ENCODE results near the gene AIPL1.

Gene AIPL1

GRCh38 chr17:6381526-6382465, 53.1 kb downstream of the AIPL1 start:
- no peak overlapping the region for H2BK120ac ChIP-seq (ENCODE audit: low read depth, low read length)
- H3K4ac ChIP-seq (ENCODE audit: low read depth, low read length): no peak overlapping the region
- no peak overlapping the region for H3K18ac ChIP-seq (ENCODE audit: low read length)
- no peaks in the 10 kb centered on the region for H3K27me3 ChIP-seq (ENCODE audit: insufficient read depth, low read length, poor library complexity)
- H3K4me2 ChIP-seq (ENCODE audit: low read length): no peak overlapping the region
- no CpG with 5 or more reads among the region's 13 CpGs for WGBS (ENCODE audit: extremely low coverage, insufficient coverage, low lambda C conversion rate)
- H2BK5ac ChIP-seq (ENCODE audit: low read length): no peak overlapping the region
- H3K79me1 ChIP-seq (ENCODE audit: low read length): no peaks in the 10 kb centered on the region
- no peak overlapping the region for H4K5ac ChIP-seq (ENCODE audit: low read length)
- H3K36me3 ChIP-seq (ENCODE audit: control insufficient read depth, insufficient read depth, low read length): no peaks in the 10 kb centered on the region
- no peak overlapping the region for H2AK5ac ChIP-seq (ENCODE audit: low read length)
- H3K79me2 ChIP-seq (ENCODE audit: control insufficient read depth, insufficient read depth, low read length): no peaks in the 10 kb centered on the region
- no peak overlapping the region for H3K9ac ChIP-seq (ENCODE audit: low read length)
- H3K56ac ChIP-seq (ENCODE audit: low read length): no peak overlapping the region
- no peak overlapping the region for H3K23ac ChIP-seq (ENCODE audit: low read length)
- no peak for DNase-seq
- no peaks in the 10 kb centered on the region for H3K4me1 ChIP-seq (ENCODE audit: control insufficient read depth, low read depth, low read length)
- no peak overlapping the region for H3K27ac ChIP-seq (ENCODE audit: low read depth, low read length)
- no peak overlapping the region for H3K4me3 ChIP-seq (ENCODE audit: low read length)
- H2BK15ac ChIP-seq (replicated peaks; ENCODE audit: low read depth): no peak overlapping the region
- no peak overlapping the region for H4K8ac ChIP-seq (ENCODE audit: low read depth, low read length)

GRCh38 chr17:6380915-6381438, 53.9 kb downstream of the AIPL1 start:
- Histone ChIP-seq H3K18ac (ENCODE audit: low read length) (no peak overlapping the region), H2BK120ac (ENCODE audit: low read depth, low read length) (no peak overlapping the region), H4K5ac (ENCODE audit: low read length) (no peak overlapping the region), H3K79me1 (ENCODE audit: low read length) (no peaks in the 10 kb centered on the region), H3K4me3 (ENCODE audit: low read length) (no peak overlapping the region), H2BK5ac (ENCODE audit: low read length) (no peak overlapping the region), H3K23ac (ENCODE audit: low read length) (no peak overlapping the region), H4K8ac (ENCODE audit: low read depth, low read length) (no peak overlapping the region), H3K79me2 (ENCODE audit: control insufficient read depth, insufficient read depth, low read length) (no peaks in the 10 kb centered on the region), H2AK5ac (ENCODE audit: low read length) (no peak overlapping the region), H3K4me1 (ENCODE audit: control insufficient read depth, low read depth, low read length) (no peaks in the 10 kb centered on the region), H2BK15ac (replicated peaks; ENCODE audit: low read depth) (no peak overlapping the region), H3K27ac (ENCODE audit: low read depth, low read length) (no peak overlapping the region), H3K27me3 (ENCODE audit: insufficient read depth, low read length, poor library complexity) (no peaks in the 10 kb centered on the region), H3K36me3 (ENCODE audit: control insufficient read depth, insufficient read depth, low read length) (no peaks in the 10 kb centered on the region), H3K4ac (ENCODE audit: low read depth, low read length) (no peak overlapping the region), H3K4me2 (ENCODE audit: low read length) (no peak overlapping the region), H3K9ac (ENCODE audit: low read length) (no peak overlapping the region), H3K56ac (ENCODE audit: low read length) (no peak overlapping the region)
- WGBS (ENCODE audit: extremely low coverage, insufficient coverage, low lambda C conversion rate): no CpG with 5 or more reads among the region's 6 CpGs
- no peak for DNase-seq

GRCh38 chr17:6377906-6378305, 57.0 kb downstream of the AIPL1 start:
- H2BK5ac ChIP-seq (ENCODE audit: low read length): no peak overlapping the region
- no peak overlapping the region for H3K4me2 ChIP-seq (ENCODE audit: low read length)
- no peaks in the 10 kb centered on the region for H3K4me1 ChIP-seq (ENCODE audit: control insufficient read depth, low read depth, low read length)
- DNase-seq: no peak
- no peaks in the 10 kb centered on the region for H3K27me3 ChIP-seq (ENCODE audit: insufficient read depth, low read length, poor library complexity)
- no peak overlapping the region for H3K56ac ChIP-seq (ENCODE audit: low read length)
- H3K23ac ChIP-seq (ENCODE audit: low read length): no peak overlapping the region
- H3K36me3 ChIP-seq (ENCODE audit: control insufficient read depth, insufficient read depth, low read length): no peaks in the 10 kb centered on the region
- no peak overlapping the region for H3K27ac ChIP-seq (ENCODE audit: low read depth, low read length)
- H2BK120ac ChIP-seq (ENCODE audit: low read depth, low read length): no peak overlapping the region
- no CpG with 5 or more reads among the region's 3 CpGs for WGBS (ENCODE audit: extremely low coverage, insufficient coverage, low lambda C conversion rate)
- no peak overlapping the region for H2AK5ac ChIP-seq (ENCODE audit: low read length)
- no peak overlapping the region for H2BK15ac ChIP-seq (replicated peaks; ENCODE audit: low read depth)
- H3K9ac ChIP-seq (ENCODE audit: low read length): no peak overlapping the region
- H3K79me1 ChIP-seq (ENCODE audit: low read length): no peaks in the 10 kb centered on the region
- H3K4me3 ChIP-seq (ENCODE audit: low read length): no peak overlapping the region
- no peak overlapping the region for H4K5ac ChIP-seq (ENCODE audit: low read length)
- H3K4ac ChIP-seq (ENCODE audit: low read depth, low read length): no peak overlapping the region
- H4K8ac ChIP-seq (ENCODE audit: low read depth, low read length): no peak overlapping the region
- H3K79me2 ChIP-seq (ENCODE audit: control insufficient read depth, insufficient read depth, low read length): no peaks in the 10 kb centered on the region
- H3K18ac ChIP-seq (ENCODE audit: low read length): no peak overlapping the region

GRCh38 chr17:6376931-6377361, 58.0 kb downstream of the AIPL1 start:
- no peak overlapping the region for H2AK5ac ChIP-seq (ENCODE audit: low read length)
- H3K23ac ChIP-seq (ENCODE audit: low read length): no peak overlapping the region
- no peak overlapping the region for H3K18ac ChIP-seq (ENCODE audit: low read length)
- no peak overlapping the region for H2BK15ac ChIP-seq (replicated peaks; ENCODE audit: low read depth)
- no peak overlapping the region for H4K5ac ChIP-seq (ENCODE audit: low read length)
- H4K8ac ChIP-seq (ENCODE audit: low read depth, low read length): no peak overlapping the region
- H3K27me3 ChIP-seq (ENCODE audit: insufficient read depth, low read length, poor library complexity): no peaks in the 10 kb centered on the region
- no peak overlapping the region for H2BK120ac ChIP-seq (ENCODE audit: low read depth, low read length)
- H2BK5ac ChIP-seq (ENCODE audit: low read length): no peak overlapping the region
- DNase-seq: no peak
- no peaks in the 10 kb centered on the region for H3K79me2 ChIP-seq (ENCODE audit: control insufficient read depth, insufficient read depth, low read length)
- H3K4ac ChIP-seq (ENCODE audit: low read depth, low read length): no peak overlapping the region
- no peak overlapping the region for H3K9ac ChIP-seq (ENCODE audit: low read length)
- no peak overlapping the region for H3K56ac ChIP-seq (ENCODE audit: low read length)
- H3K4me3 ChIP-seq (ENCODE audit: low read length): no peak overlapping the region
- H3K79me1 ChIP-seq (ENCODE audit: low read length): no peaks in the 10 kb centered on the region
- no CpG with 5 or more reads among the region's 11 CpGs for WGBS (ENCODE audit: extremely low coverage, insufficient coverage, low lambda C conversion rate)
- no peak overlapping the region for H3K27ac ChIP-seq (ENCODE audit: low read depth, low read length)
- H3K4me2 ChIP-seq (ENCODE audit: low read length): no peak overlapping the region
- no peaks in the 10 kb centered on the region for H3K4me1 ChIP-seq (ENCODE audit: control insufficient read depth, low read depth, low read length)
- H3K36me3 ChIP-seq (ENCODE audit: control insufficient read depth, insufficient read depth, low read length): no peaks in the 10 kb centered on the region

- Histone ChIP-seq H4K8ac (ENCODE audit: low read depth, low read length) (no peak overlapping the region), H3K9ac (ENCODE audit: low read length) (no peak overlapping the region), H3K4ac (ENCODE audit: low read depth, low read length) (no peak overlapping the region), H3K79me1 (ENCODE audit: low read length) (no peaks in the 10 kb centered on the region), H3K23ac (ENCODE audit: low read length) (no peak overlapping the region), H2BK120ac (ENCODE audit: low read depth, low read length) (no peak overlapping the region), H2AK5ac (ENCODE audit: low read length) (no peak overlapping the region), H3K4me1 (ENCODE audit: control insufficient read depth, low read depth, low read length) (no peaks in the 10 kb centered on the region), H4K5ac (ENCODE audit: low read length) (no peak overlapping the region), H2BK5ac (ENCODE audit: low read length) (no peak overlapping the region), H3K79me2 (ENCODE audit: control insufficient read depth, insufficient read depth, low read length) (no peaks in the 10 kb centered on the region), H3K56ac (ENCODE audit: low read length) (no peak overlapping the region), H3K36me3 (ENCODE audit: control insufficient read depth, insufficient read depth, low read length) (no peaks in the 10 kb centered on the region), H3K4me2 (ENCODE audit: low read length) (no peak overlapping the region), H3K18ac (ENCODE audit: low read length) (no peak overlapping the region), H3K27ac (ENCODE audit: low read depth, low read length) (no peak overlapping the region), H3K4me3 (ENCODE audit: low read length) (no peak overlapping the region), H3K27me3 (ENCODE audit: insufficient read depth, low read length, poor library complexity) (no peaks in the 10 kb centered on the region), H2BK15ac (replicated peaks; ENCODE audit: low read depth) (no peak overlapping the region)
- DNase-seq: peak; percentile 49
- no CpG with 5 or more reads among the region's 14 CpGs for WGBS (ENCODE audit: extremely low coverage, insufficient coverage, low lambda C conversion rate)
Measured at GRCh38 chr17:6374761-6375312, 60.1 kb downstream of the AIPL1 start.
